Activated T-cell treated with anti-CD3 and anti-CD28 coated beads, Interleukin-2, amount 50 U/mL, for 48 hours (primary cell): ENCODE measurements around the gene LYSET.
"Not testable (repeated sequence)": the region's sequence is repeated elsewhere in the genome, so short reads cannot be mapped to it uniquely, and the experiment has no call there.

Experiments
- DNase-seq, 2 experiments: peaks; one replicate each; pipeline ENCODE4 v3.0.0-alpha.2; 2020

Gene LYSET

GRCh38 chr14:93169619-93170018 is 15.5 kb upstream of the LYSET start:
- DNase-seq = not testable (repeated sequence)

- not testable (repeated sequence) for DNase-seq
Observed at GRCh38 chr14:93170141-93170540, 15.0 kb upstream of the LYSET start.

GRCh38 chr14:93171376-93171775 is 13.7 kb upstream of the LYSET start:
- DNase-seq = no peak

- peak in 1 of 2 experiments; percentile 26 for DNase-seq
Observed at GRCh38 chr14:93173943-93174395, 11.1 kb upstream of the LYSET start.

- DNase-seq = not testable (repeated sequence)
Observed at GRCh38 chr14:93174731-93175130, 10.4 kb upstream of the LYSET start.

GRCh38 chr14:93175492-93175891 is 9.6 kb upstream of the LYSET start:
- no peak for DNase-seq

- DNase-seq = no peak
Observed at GRCh38 chr14:93183596-93184317, 1.4 kb upstream of the LYSET start.

GRCh38 chr14:93185349-93185720 is 218 bp downstream of the LYSET start:
- DNase-seq = no peak

GRCh38 chr14:93186466-93186865 is 1.3 kb downstream of the LYSET start:
- no peak for DNase-seq

- no peak for DNase-seq
Observed at GRCh38 chr14:93186956-93187355, 1.8 kb downstream of the LYSET start.

GRCh38 chr14:93195316-93195999 is 10.3 kb downstream of the LYSET start:
- DNase-seq = no peak

GRCh38 chr14:93199031-93199430 is 13.9 kb downstream of the LYSET start:
- DNase-seq = no peak

- DNase-seq = no peak
Observed at GRCh38 chr14:93200553-93200952, 15.4 kb downstream of the LYSET start.

GRCh38 chr14:93201155-93201704 is 16.1 kb downstream of the LYSET start:
- DNase-seq = no peak

GRCh38 chr14:93206793-93207467 is 21.8 kb downstream of the LYSET start, which contains the start of the genes GON7 and UBR7:
TSS of gene GON7 (minus strand) at chr14:93207065. CDS start at chr14:93207037, 28 bp downstream.
TSS of gene UBR7 (plus strand) at chr14:93207256. CDS start at chr14:93207292, 36 bp downstream.
- peak; percentile 93 for DNase-seq

GRCh38 chr14:93207468-93208308 is 22.6 kb downstream of the LYSET start:
- DNase-seq = peak in 1 of 2 experiments; percentile 40

- no peak for DNase-seq
Observed at GRCh38 chr14:93212432-93212831, 27.3 kb downstream of the LYSET start.

GRCh38 chr14:93214598-93214997 is 29.5 kb downstream of the LYSET start:
- DNase-seq = no peak

- DNase-seq = no peak
Observed at GRCh38 chr14:93219103-93219726, 34.1 kb downstream of the LYSET start.

GRCh38 chr14:93220509-93220908 is 35.4 kb downstream of the LYSET start:
- no peak for DNase-seq

GRCh38 chr14:93223565-93223964 is 38.4 kb downstream of the LYSET start:
- DNase-seq = no peak

GRCh38 chr14:93228550-93228949 is 43.4 kb downstream of the LYSET start:
- no peak for DNase-seq
